ENCODE data around the gene SON.
"Not testable (repeated sequence)": the region's sequence is repeated elsewhere in the genome, so short reads cannot be mapped to it uniquely, and the experiment has no call there.

Gene SON

GRCh38 chr21:33566514-33566913 is 23.7 kb downstream of the SON start:
- in situ Hi-C loops (cut with MboI; ENCODE audit: low pct_unique_long_range_greater_than_20kb, low sequenced_read_pairs, unreplicated experiment) = no loop called here
- TF ChIP-seq CTCF (IDR thresholded peaks at IDR 0.05; ENCODE audit: extremely low read depth, insufficient read depth, missing control alignments) = no peak
- no peak for DNase-seq (ENCODE audit: low spot score)

GRCh38 chr21:33567914-33568313 is 25.1 kb downstream of the SON start:
- TF ChIP-seq CTCF (IDR thresholded peaks at IDR 0.05; ENCODE audit: extremely low read depth, insufficient read depth, missing control alignments) = no peak
- DNase-seq (ENCODE audit: low spot score) = no peak
- in situ Hi-C loops (cut with MboI; ENCODE audit: low pct_unique_long_range_greater_than_20kb, low sequenced_read_pairs, unreplicated experiment) = no loop called here

DNA sequence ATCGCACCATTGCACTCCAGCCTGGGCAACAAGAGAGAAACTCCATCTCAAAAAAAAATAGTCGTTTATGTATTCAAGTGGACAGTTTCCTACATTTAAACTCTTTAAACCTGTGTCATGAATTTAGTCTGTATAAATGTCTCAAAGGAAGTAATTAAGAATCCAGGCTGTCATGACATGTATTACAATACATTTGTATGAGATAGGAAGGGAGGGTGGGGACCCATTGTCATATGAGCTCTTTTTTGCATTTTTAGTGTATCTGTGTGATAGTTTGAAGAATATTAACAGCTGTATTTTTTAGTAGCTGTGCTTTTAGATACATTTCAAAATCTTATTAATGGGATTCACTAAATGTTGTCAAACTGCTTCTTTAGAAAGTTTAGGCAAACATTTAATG is 25.6 kb downstream of the SON start:
- in situ Hi-C loops (cut with MboI; ENCODE audit: low pct_unique_long_range_greater_than_20kb, low sequenced_read_pairs, unreplicated experiment) = no loop called here
- TF ChIP-seq CTCF (IDR thresholded peaks at IDR 0.05; ENCODE audit: extremely low read depth, insufficient read depth, missing control alignments) = no peak
- no peak for DNase-seq (ENCODE audit: low spot score)

- TF ChIP-seq CTCF (IDR thresholded peaks at IDR 0.05; ENCODE audit: extremely low read depth, insufficient read depth, missing control alignments) = no peak
- in situ Hi-C loops (cut with MboI; ENCODE audit: low pct_unique_long_range_greater_than_20kb, low sequenced_read_pairs, unreplicated experiment) = no loop called here
- DNase-seq (ENCODE audit: low spot score) = no peak
These were observed 27.2 kb downstream of the SON start for GRCh38 chr21:33569991-33570390.

- DNase-seq (ENCODE audit: low spot score) = no peak
- no peak for TF ChIP-seq CTCF (IDR thresholded peaks at IDR 0.05; ENCODE audit: extremely low read depth, insufficient read depth, missing control alignments)
- in situ Hi-C loops (cut with MboI; ENCODE audit: low pct_unique_long_range_greater_than_20kb, low sequenced_read_pairs, unreplicated experiment) = no loop called here
These were observed 29.5 kb downstream of the SON start for GRCh38 chr21:33572350-33572749.

- DNase-seq (ENCODE audit: low spot score); in situ Hi-C loops (cut with MboI; ENCODE audit: low pct_unique_long_range_greater_than_20kb, low sequenced_read_pairs, unreplicated experiment): not testable (repeated sequence)
These were observed 33.9 kb downstream of the SON start for GRCh38 chr21:33576741-33577141.

DNA sequence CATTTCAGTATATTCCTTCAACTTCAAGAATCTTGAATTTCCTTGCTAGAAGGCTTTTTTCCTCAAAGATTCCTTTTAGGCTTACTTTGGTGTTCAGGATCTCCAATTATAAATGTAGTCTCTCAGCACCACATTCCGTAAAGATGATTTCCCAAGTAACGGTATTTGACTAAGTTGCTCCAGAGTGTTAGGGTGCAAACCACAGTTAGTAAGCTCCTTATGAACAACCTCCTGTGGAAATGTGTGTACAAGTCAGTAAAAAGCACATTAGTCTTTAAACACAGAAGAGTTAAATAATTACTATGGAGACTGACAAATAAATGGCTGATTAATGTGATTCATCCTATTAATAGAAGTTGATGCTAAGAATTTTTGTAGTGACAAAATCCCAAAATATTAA is 35.4 kb downstream of the SON start:
- no peak for TF ChIP-seq CTCF (IDR thresholded peaks at IDR 0.05; ENCODE audit: extremely low read depth, insufficient read depth, missing control alignments)
- in situ Hi-C loops (cut with MboI; ENCODE audit: low pct_unique_long_range_greater_than_20kb, low sequenced_read_pairs, unreplicated experiment) = no loop called here
- no peak for DNase-seq (ENCODE audit: low spot score)
